ENCODE results near the gene DYNLT5.
"Not testable (repeated sequence)": the region's sequence is repeated elsewhere in the genome, so short reads cannot be mapped to it uniquely, and the experiment has no call there.

DYNLT5 gene

GRCh38 chr1:66730462-66730861 lies 21.8 kb upstream of the DYNLT5 start:
- Histone ChIP-seq H2BK120ac (ENCODE audit: low read depth, low read length) (no peak overlapping the region), H3K4me3 (ENCODE audit: low read length) (no peak overlapping the region), H3K27ac (ENCODE audit: low read depth, low read length) (no peak overlapping the region), H3K56ac (ENCODE audit: low read length) (no peak overlapping the region), H2BK5ac (ENCODE audit: low read length) (no peak overlapping the region), H3K36me3 (ENCODE audit: control insufficient read depth, insufficient read depth, low read length) (no peaks in the 10 kb centered on the region), H3K79me2 (ENCODE audit: control insufficient read depth, insufficient read depth, low read length) (no peaks in the 10 kb centered on the region), H3K4me1 (ENCODE audit: control insufficient read depth, low read depth, low read length) (no peaks in the 10 kb centered on the region), H2AK5ac (ENCODE audit: low read length) (no peak overlapping the region), H4K5ac (ENCODE audit: low read length) (no peak overlapping the region), H4K8ac (ENCODE audit: low read depth, low read length) (no peak overlapping the region), H3K79me1 (ENCODE audit: low read length) (no peaks in the 10 kb centered on the region), H3K27me3 (ENCODE audit: insufficient read depth, low read length, poor library complexity) (no peaks in the 10 kb centered on the region), H3K4me2 (ENCODE audit: low read length) (no peak overlapping the region), H2BK15ac (replicated peaks; ENCODE audit: low read depth) (no peak overlapping the region), H3K4ac (ENCODE audit: low read depth, low read length) (no peak overlapping the region), H3K23ac (ENCODE audit: low read length) (no peak overlapping the region), H3K9ac (ENCODE audit: low read length) (no peak overlapping the region), H3K18ac (ENCODE audit: low read length) (no peak overlapping the region)
- DNase-seq, result no peak
- no CpG with 5 or more reads among the region's 2 CpGs for WGBS (ENCODE audit: extremely low coverage, insufficient coverage, low lambda C conversion rate)

- H3K9ac ChIP-seq (ENCODE audit: low read length), result no peak overlapping the region
- H2BK120ac ChIP-seq (ENCODE audit: low read depth, low read length), result no peak overlapping the region
- no peak overlapping the region for H3K4me2 ChIP-seq (ENCODE audit: low read length)
- no peak overlapping the region for H3K27ac ChIP-seq (ENCODE audit: low read depth, low read length)
- H3K4ac ChIP-seq (ENCODE audit: low read depth, low read length), result no peak overlapping the region
- no peak overlapping the region for H4K8ac ChIP-seq (ENCODE audit: low read depth, low read length)
- no peak overlapping the region for H3K56ac ChIP-seq (ENCODE audit: low read length)
- H3K23ac ChIP-seq (ENCODE audit: low read length), result no peak overlapping the region
- no peaks in the 10 kb centered on the region for H3K79me2 ChIP-seq (ENCODE audit: control insufficient read depth, insufficient read depth, low read length)
- no peak for DNase-seq
- H3K79me1 ChIP-seq (ENCODE audit: low read length), result no peaks in the 10 kb centered on the region
- no peaks in the 10 kb centered on the region for H3K36me3 ChIP-seq (ENCODE audit: control insufficient read depth, insufficient read depth, low read length)
- H3K27me3 ChIP-seq (ENCODE audit: insufficient read depth, low read length, poor library complexity), result no peaks in the 10 kb centered on the region
- no peak overlapping the region for H3K4me3 ChIP-seq (ENCODE audit: low read length)
- H2BK15ac ChIP-seq (replicated peaks; ENCODE audit: low read depth), result no peak overlapping the region
- no peak overlapping the region for H4K5ac ChIP-seq (ENCODE audit: low read length)
- no peak overlapping the region for H2BK5ac ChIP-seq (ENCODE audit: low read length)
- no peak overlapping the region for H3K18ac ChIP-seq (ENCODE audit: low read length)
- WGBS (ENCODE audit: extremely low coverage, insufficient coverage, low lambda C conversion rate), result no CpG with 5 or more reads among the region's 4 CpGs
- no peak overlapping the region for H2AK5ac ChIP-seq (ENCODE audit: low read length)
- H3K4me1 ChIP-seq (ENCODE audit: control insufficient read depth, low read depth, low read length), result no peaks in the 10 kb centered on the region
Measured at GRCh38 chr1:66731170-66731865, 20.9 kb upstream of the DYNLT5 start.

- H3K18ac ChIP-seq (ENCODE audit: low read length), result no peak overlapping the region
- no peak overlapping the region for H4K5ac ChIP-seq (ENCODE audit: low read length)
- no peak overlapping the region for H2BK15ac ChIP-seq (replicated peaks; ENCODE audit: low read depth)
- H3K79me1 ChIP-seq (ENCODE audit: low read length), result no peaks in the 10 kb centered on the region
- no peaks in the 10 kb centered on the region for H3K36me3 ChIP-seq (ENCODE audit: control insufficient read depth, insufficient read depth, low read length)
- H2AK5ac ChIP-seq (ENCODE audit: low read length), result no peak overlapping the region
- no peak overlapping the region for H3K4ac ChIP-seq (ENCODE audit: low read depth, low read length)
- H3K27me3 ChIP-seq (ENCODE audit: insufficient read depth, low read length, poor library complexity), result no peaks in the 10 kb centered on the region
- H3K4me2 ChIP-seq (ENCODE audit: low read length), result no peak overlapping the region
- no peak overlapping the region for H3K9ac ChIP-seq (ENCODE audit: low read length)
- H2BK120ac ChIP-seq (ENCODE audit: low read depth, low read length), result no peak overlapping the region
- WGBS (ENCODE audit: extremely low coverage, insufficient coverage, low lambda C conversion rate), result no CpG with 5 or more reads among the region's 1 CpG
- no peak overlapping the region for H3K4me3 ChIP-seq (ENCODE audit: low read length)
- H3K4me1 ChIP-seq (ENCODE audit: control insufficient read depth, low read depth, low read length), result no peaks in the 10 kb centered on the region
- no peak overlapping the region for H3K27ac ChIP-seq (ENCODE audit: low read depth, low read length)
- no peak overlapping the region for H4K8ac ChIP-seq (ENCODE audit: low read depth, low read length)
- no peaks in the 10 kb centered on the region for H3K79me2 ChIP-seq (ENCODE audit: control insufficient read depth, insufficient read depth, low read length)
- no peak overlapping the region for H3K56ac ChIP-seq (ENCODE audit: low read length)
- H2BK5ac ChIP-seq (ENCODE audit: low read length), result no peak overlapping the region
- H3K23ac ChIP-seq (ENCODE audit: low read length), result no peak overlapping the region
- DNase-seq, result no peak
Measured at GRCh38 chr1:66732407-66733166, 19.7 kb upstream of the DYNLT5 start.

DNA sequence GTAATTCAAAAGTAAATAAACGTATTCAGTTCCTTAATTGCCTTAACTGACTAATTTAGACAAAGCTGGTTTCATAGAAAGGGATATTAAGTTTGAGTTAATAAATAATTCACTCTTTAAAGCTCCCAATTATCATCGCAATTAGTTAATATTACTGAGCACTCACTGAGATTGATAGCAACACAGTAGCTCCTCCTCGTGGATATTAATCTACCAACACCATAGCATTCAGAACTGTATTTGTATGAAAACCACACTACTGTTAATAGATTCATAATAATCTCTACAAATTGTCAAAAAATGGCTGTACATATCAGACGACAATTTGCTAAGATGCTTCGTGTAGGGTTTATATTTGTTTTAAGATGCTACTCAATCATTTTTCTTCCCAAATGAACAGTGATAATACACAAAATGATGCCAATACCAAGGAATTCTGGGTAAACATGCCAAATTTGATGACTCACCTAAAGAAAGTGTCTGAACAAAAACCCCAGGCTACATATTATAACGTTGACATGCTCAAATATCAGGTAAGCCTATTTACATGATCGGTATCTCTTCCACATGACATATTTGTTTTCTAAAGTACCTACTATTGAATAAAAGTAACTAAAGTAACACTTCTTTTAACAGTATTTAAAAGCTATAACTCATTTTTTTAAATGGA lies 18.8 kb upstream of the DYNLT5 start:
- Histone ChIP-seq H3K4me3 (ENCODE audit: low read length) (no peak overlapping the region), H3K27ac (ENCODE audit: low read depth, low read length) (no peak overlapping the region), H3K27me3 (ENCODE audit: insufficient read depth, low read length, poor library complexity) (no peaks in the 10 kb centered on the region), H3K79me2 (ENCODE audit: control insufficient read depth, insufficient read depth, low read length) (no peaks in the 10 kb centered on the region), H3K56ac (ENCODE audit: low read length) (no peak overlapping the region), H3K4me1 (ENCODE audit: control insufficient read depth, low read depth, low read length) (no peaks in the 10 kb centered on the region), H2AK5ac (ENCODE audit: low read length) (no peak overlapping the region), H3K18ac (ENCODE audit: low read length) (no peak overlapping the region), H2BK15ac (replicated peaks; ENCODE audit: low read depth) (no peak overlapping the region), H4K8ac (ENCODE audit: low read depth, low read length) (no peak overlapping the region), H4K5ac (ENCODE audit: low read length) (no peak overlapping the region), H3K4ac (ENCODE audit: low read depth, low read length) (no peak overlapping the region), H3K36me3 (ENCODE audit: control insufficient read depth, insufficient read depth, low read length) (no peaks in the 10 kb centered on the region), H3K4me2 (ENCODE audit: low read length) (no peak overlapping the region), H3K79me1 (ENCODE audit: low read length) (no peaks in the 10 kb centered on the region), H3K9ac (ENCODE audit: low read length) (no peak overlapping the region), H2BK5ac (ENCODE audit: low read length) (no peak overlapping the region), H2BK120ac (ENCODE audit: low read depth, low read length) (no peak overlapping the region), H3K23ac (ENCODE audit: low read length) (no peak overlapping the region)
- WGBS (ENCODE audit: extremely low coverage, insufficient coverage, low lambda C conversion rate), result no CpG with 5 or more reads among the region's 7 CpGs
- DNase-seq, result no peak

- not testable (repeated sequence) for H3K9ac ChIP-seq (ENCODE audit: low read length); H3K36me3 ChIP-seq (ENCODE audit: control insufficient read depth, insufficient read depth, low read length); H2BK15ac ChIP-seq (replicated peaks; ENCODE audit: low read depth); H3K4me3 ChIP-seq (ENCODE audit: low read length); H4K8ac ChIP-seq (ENCODE audit: low read depth, low read length); H3K4ac ChIP-seq (ENCODE audit: low read depth, low read length); DNase-seq; H3K4me2 ChIP-seq (ENCODE audit: low read length); H3K27me3 ChIP-seq (ENCODE audit: insufficient read depth, low read length, poor library complexity); H2BK5ac ChIP-seq (ENCODE audit: low read length); H3K56ac ChIP-seq (ENCODE audit: low read length); H3K4me1 ChIP-seq (ENCODE audit: control insufficient read depth, low read depth, low read length); H2AK5ac ChIP-seq (ENCODE audit: low read length); H2BK120ac ChIP-seq (ENCODE audit: low read depth, low read length); H3K79me1 ChIP-seq (ENCODE audit: low read length); H3K18ac ChIP-seq (ENCODE audit: low read length); H4K5ac ChIP-seq (ENCODE audit: low read length); H3K79me2 ChIP-seq (ENCODE audit: control insufficient read depth, insufficient read depth, low read length); H3K27ac ChIP-seq (ENCODE audit: low read depth, low read length); H3K23ac ChIP-seq (ENCODE audit: low read length)
- no CpG with 5 or more reads among the region's 6 CpGs for WGBS (ENCODE audit: extremely low coverage, insufficient coverage, low lambda C conversion rate)
Measured at GRCh38 chr1:66734531-66734930, 17.7 kb upstream of the DYNLT5 start.

Data from mesendoderm (in vitro differentiated cells).